SJSA1 (cell line): ENCODE data around the gene TMEM163. TPM values are rescaled to one million over a fixed set of nuclear protein-coding genes. Genes with fewer than 3 reads are reported as not detected.
"Not testable (repeated sequence)": the region's sequence is repeated elsewhere in the genome, so short reads cannot be mapped to it uniquely, and the experiment has no call there.

Experiments
- DNase-seq, 2 experiments: peaks; one replicate each; pipeline ENCODE4 v3.0.0-alpha.2; 2015 to 2020; ENCODE audit warnings: low spot score in 2 of 2, low read depth in 1 of 2
- H3K27ac ChIP-seq: fragments of 250-450 bp; sonication (Bioruptor Pico); 2 replicates; pipeline ENCODE4 v1.5.1; 2020; ENCODE audit warnings: mild to moderate bottlenecking, moderate library complexity
- H3K27me3 ChIP-seq: fragments of 250-450 bp; sonication (Bioruptor Pico); replicated peaks from 2 replicates; pipeline ENCODE4 v1.5.1; 2020; ENCODE audit warnings: mild to moderate bottlenecking, moderate library complexity
- H3K36me3 ChIP-seq: fragments of 250-450 bp; sonication (Bioruptor Pico); 2 replicates; pipeline ENCODE4 v1.5.1; 2020; ENCODE audit warnings: mild to moderate bottlenecking
- H3K4me1 ChIP-seq: fragments of 250-450 bp; sonication (Bioruptor Pico); replicated peaks from 2 replicates; pipeline ENCODE4 v1.6.1; 2021; ENCODE audit warnings: mild to moderate bottlenecking
- H3K4me3 ChIP-seq: fragments of 250-450 bp; sonication (Bioruptor Pico); 2 replicates; pipeline ENCODE4 v1.5.1; 2020; ENCODE audit warnings: mild to moderate bottlenecking
- H3K9me3 ChIP-seq: fragments of 250-450 bp; sonication (Bioruptor Pico); replicated peaks from 2 replicates; pipeline ENCODE4 v1.5.1; 2020; ENCODE audit warnings: mild to moderate bottlenecking
- total RNA-seq: library from RNA; depleted of rRNA; stranded (reverse); fragments of >200 nt; shearing (Covaris generic); gene quantifications from 2 replicates; pipeline ENCODE4 v1.2.3, GENCODE V29; 2014

Gene TMEM163
- total RNA-seq, 1 experiment from 2014 or later, result not detected

DNA sequence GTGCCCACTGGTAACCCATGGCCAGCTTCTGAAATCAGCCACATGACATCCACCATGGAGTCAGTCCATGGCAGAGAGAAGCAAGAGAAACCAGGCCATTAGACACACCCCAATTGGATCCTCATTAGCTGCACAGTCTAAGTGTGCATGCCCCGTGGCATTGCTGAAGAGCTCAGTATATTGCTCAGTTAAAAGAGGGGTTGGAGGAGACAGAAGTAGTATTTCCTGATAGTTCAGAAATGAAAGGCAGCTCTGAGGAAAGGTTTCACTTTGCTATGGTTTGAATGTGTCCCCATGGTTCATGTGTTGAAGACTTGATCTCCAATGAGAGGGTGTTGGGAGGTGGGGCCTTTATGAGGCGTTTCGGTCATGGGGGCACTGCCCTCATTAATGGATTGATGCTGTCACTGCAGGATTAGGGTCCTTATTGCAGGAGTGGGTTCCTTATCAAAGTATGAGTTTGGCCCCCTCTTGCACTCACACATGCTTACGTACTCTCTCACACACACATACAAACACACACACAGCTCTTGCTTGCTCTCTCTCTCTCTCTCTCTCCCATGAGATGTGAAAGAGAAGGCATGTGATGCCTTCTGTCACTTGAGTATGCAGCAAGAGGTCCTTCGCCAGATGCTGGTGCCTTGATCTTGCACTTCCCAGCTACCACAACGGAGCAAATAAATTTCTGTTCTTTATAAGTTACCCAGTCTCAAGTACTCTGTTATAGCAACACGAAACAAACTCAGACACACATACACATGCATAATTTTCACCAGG, 58.0 kb downstream of the TMEM163 start:
- no peaks in the 10 kb centered on the region for H3K9me3 ChIP-seq
- H3K4me3 ChIP-seq, result no peak overlapping the region
- H3K4me1 ChIP-seq, result no peaks in the 10 kb centered on the region
- H3K36me3 ChIP-seq, result no peaks in the 10 kb centered on the region
- H3K27me3 ChIP-seq, result no peaks in the 10 kb centered on the region; the same call in 1 of the 2 replicates
- H3K27ac ChIP-seq, result no peak overlapping the region
- DNase-seq, result no peak

DNA sequence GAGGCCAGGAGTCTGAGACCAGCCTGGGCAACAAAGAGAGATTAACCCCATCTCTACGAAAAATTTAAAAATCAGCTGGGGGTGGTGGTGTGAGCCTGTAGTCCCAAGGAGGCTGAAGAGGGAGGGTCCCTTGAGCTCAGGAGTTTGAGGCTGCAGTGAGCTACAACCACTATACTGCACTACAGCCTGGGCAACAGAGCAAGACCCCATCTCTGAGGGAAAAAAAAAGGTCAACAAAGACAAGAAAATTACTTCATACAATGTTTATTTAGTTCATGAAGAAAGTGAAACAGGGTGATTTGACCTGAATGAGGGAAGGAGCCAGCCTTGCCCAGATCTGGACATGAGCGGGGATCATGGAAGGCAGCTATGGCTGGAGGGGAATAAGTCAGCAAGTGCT, 59.1 kb downstream of the TMEM163 start:
- Histone ChIP-seq H3K4me3 (no peak overlapping the region), H3K27me3 (no peaks in the 10 kb centered on the region), H3K27ac (no peak overlapping the region), H3K9me3 (no peaks in the 10 kb centered on the region), H3K36me3 (no peaks in the 10 kb centered on the region), H3K4me1 (no peaks in the 10 kb centered on the region)
- DNase-seq, result no peak

DNA sequence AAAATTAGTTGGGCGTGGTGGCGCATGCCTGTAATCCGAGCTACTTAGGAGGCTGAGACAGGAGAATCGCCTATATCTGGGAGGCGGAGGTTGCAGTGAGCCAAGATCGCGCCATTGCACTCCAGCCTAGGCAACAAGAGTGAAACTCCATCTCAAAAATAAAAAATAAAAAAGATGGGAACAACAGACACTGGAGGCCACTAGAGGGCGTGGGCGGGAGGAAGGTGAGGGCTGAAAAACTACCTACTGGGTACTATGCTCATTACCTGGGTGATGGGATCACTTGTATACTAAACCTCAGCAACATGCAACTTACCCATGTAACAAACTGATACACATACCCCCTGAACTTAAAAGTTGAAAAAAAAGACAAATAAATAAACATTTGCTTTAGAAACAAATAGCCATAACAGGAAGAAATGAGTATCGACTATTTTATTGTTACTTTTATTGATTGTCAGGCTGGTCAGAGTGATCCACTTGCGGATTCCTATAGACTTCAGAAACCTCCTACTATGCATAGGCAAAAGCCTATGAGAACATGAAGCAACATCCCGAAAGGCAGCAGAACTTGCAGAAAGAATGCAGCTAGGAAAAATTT, 61.0 kb downstream of the TMEM163 start:
- no peak overlapping the region for H3K27ac ChIP-seq
- no peak overlapping the region for H3K4me3 ChIP-seq
- DNase-seq, result no peak
- no peaks in the 10 kb centered on the region for H3K27me3 ChIP-seq
- no peaks in the 10 kb centered on the region for H3K4me1 ChIP-seq
- no peaks in the 10 kb centered on the region for H3K36me3 ChIP-seq
- no peaks in the 10 kb centered on the region for H3K9me3 ChIP-seq

DNA sequence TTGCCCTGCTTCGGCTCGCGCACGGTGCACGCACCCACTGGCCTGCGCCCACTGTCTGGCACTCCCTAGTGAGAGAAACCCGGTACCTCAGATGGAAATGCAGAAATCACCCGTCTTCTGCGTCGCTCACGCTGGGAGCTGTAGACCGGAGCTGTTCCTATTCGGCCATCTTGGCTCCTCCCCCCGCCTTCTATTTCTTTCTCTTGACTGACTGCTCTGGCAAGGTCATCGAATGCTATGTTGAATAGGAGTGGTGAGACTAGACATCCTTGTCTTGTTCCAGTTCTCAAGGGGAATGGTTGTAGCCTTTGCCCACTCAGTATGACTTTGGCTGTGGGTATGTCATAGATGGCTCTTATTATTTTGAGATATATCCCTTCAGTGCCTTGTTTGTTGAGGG, 62.4 kb downstream of the TMEM163 start:
- not testable (repeated sequence) for DNase-seq, H3K4me1 ChIP-seq, H3K4me3 ChIP-seq

DNA sequence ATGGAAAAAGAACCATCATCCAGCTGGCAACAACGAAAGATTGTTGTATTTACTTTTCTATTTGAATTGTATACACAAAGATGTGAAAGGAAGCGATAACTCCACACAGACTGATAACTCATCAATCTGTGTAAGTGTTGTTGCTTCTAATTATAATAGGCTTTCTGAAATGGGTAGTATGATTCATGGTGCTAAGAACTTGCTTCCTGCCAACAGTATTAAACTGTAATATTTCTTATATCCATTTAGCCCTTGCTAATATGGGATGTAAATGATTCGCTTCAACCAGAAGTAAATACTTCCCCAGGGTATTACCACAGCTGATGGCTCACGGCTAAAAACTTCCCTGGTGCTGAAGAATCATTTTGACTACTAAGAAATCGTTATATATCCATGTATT, 70.2 kb downstream of the TMEM163 start:
- H3K4me3 ChIP-seq, result no peak overlapping the region
- no peak overlapping the region for H3K27ac ChIP-seq
- H3K9me3 ChIP-seq, result no peaks in the 10 kb centered on the region
- H3K4me1 ChIP-seq, result no peaks in the 10 kb centered on the region
- H3K27me3 ChIP-seq, result no peaks in the 10 kb centered on the region
- no peaks in the 10 kb centered on the region for H3K36me3 ChIP-seq
- no peak for DNase-seq

More for the DNA sequence above, 62.4 kb downstream of the TMEM163 start:
- H3K27ac ChIP-seq, H3K36me3 ChIP-seq, H3K27me3 ChIP-seq, H3K9me3 ChIP-seq: not testable (repeated sequence)

DNA sequence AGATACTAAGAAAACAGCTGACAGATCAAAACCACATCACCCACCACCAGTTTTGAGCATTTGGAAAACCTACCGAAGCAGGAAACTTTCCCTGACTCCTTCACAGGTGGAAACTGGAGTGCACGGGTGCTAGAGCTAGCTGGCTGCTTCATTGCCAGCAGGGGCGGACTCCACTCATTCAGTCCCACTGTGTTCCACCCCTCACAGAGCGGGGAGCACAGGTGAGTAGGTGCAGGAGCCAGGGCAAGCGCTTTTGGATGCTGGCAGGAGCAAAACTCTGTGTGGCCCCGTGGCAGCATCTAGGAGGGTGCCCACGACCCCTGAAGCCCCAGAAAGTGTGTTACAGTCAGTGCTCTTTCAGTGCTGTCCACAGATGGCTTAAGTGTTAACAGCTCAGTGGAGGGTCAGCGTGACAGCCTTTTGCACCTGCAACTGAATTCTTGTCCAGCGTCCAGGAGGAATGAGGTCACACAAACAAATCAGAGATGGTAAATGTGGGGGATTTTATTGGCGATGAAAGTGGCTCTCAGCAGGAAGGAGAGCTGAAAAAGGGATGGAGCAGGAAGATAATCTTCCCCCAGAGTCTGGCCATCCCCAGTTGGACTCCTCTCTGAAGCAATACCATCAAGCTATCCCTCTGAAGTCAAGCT, 71.1 kb downstream of the TMEM163 start:
- Histone ChIP-seq H3K27ac (no peak overlapping the region), H3K4me1 (no peaks in the 10 kb centered on the region), H3K9me3 (no peaks in the 10 kb centered on the region), H3K4me3 (no peak overlapping the region), H3K36me3 (no peaks in the 10 kb centered on the region), H3K27me3 (no peaks in the 10 kb centered on the region)
- no peak for DNase-seq

DNA sequence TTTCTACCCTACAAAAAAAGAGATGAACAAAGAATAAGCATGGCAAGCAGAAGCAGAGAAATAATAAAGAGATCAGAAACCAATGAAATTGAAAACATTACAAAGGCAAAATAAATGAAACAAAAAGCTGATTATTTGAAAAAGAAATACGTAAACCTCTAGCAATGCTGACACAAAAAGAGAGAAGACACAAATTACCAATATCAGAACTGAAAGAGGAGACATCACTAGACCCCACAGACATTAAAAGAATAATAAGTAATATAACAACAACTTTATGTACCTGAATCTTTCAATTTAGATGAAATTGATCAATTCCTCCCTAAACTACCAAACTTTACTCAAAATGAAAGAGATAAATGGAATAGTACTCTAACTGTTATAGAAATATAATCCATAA, 75.9 kb downstream of the TMEM163 start:
- H3K4me3 ChIP-seq, result no peak overlapping the region
- no peaks in the 10 kb centered on the region for H3K27me3 ChIP-seq
- no peaks in the 10 kb centered on the region for H3K9me3 ChIP-seq
- H3K36me3 ChIP-seq, result no peaks in the 10 kb centered on the region
- H3K27ac ChIP-seq, result no peak overlapping the region
- no peak for DNase-seq
- no peaks in the 10 kb centered on the region for H3K4me1 ChIP-seq

DNA sequence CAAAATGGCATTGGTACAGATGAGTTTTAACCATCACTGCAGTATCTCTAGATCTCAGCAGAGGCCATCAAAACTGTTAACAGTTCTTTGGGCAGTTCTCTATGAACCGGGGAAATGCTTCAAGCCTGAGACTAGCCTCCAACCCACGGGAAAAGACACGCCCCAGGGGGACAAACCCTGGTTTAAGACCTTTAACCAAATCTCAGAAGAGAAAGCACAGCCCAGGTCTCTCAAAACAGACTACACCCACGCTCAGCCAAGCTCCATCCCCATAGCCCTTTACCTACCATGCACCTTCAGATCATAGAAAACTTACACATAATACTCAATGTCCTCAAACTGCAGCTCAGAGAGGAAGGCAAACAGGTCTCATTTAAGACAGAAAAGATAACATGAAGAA, 78.3 kb downstream of the TMEM163 start:
- Histone ChIP-seq H3K36me3 (no peaks in the 10 kb centered on the region), H3K4me3 (no peak overlapping the region), H3K27me3 (no peaks in the 10 kb centered on the region), H3K9me3 (no peaks in the 10 kb centered on the region), H3K4me1 (no peaks in the 10 kb centered on the region), H3K27ac (no peak overlapping the region)
- no peak for DNase-seq

DNA sequence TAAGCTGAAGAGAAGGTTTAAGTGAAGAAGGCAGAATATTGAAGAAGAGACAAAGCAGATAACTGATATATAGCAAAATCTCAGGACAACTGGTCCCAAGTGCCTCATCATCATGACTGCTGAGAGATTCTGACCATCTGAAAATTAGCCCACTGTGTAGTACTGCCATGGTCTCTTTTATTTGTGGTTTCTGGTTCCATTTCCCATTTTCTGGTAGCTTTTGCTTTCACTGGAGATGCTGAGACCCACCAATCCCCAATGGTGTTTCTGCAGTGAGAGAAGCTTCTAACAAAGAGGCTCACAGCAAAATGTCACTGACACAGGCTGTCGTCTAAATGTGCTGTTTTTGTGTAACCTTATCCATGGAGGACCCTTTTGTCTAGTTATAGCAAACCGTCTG, 79.5 kb downstream of the TMEM163 start:
- Histone ChIP-seq H3K27me3 (no peaks in the 10 kb centered on the region), H3K4me1 (no peaks in the 10 kb centered on the region), H3K27ac (no peak overlapping the region), H3K36me3 (no peaks in the 10 kb centered on the region), H3K9me3 (no peaks in the 10 kb centered on the region), H3K4me3 (no peak overlapping the region)
- no peak for DNase-seq

DNA sequence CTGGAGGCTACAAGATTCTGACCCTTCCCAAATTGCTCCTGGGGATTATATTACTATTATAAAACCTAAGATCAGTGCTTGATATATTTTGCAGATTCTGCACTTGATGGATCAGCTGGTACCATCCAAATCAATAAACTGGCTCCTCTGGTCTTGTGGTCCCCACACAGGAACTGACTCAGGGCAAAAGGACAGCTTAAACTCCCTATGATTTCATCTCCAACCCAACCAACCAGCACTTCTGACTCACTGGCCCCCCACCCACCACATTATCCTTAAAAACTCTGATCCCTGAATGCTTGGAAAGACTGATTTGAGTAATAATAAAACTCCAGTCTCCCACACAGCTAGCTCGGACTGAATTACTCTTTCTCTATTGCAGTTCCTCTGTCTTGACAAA, 82.1 kb downstream of the TMEM163 start:
- DNase-seq, result no peak

DNA sequence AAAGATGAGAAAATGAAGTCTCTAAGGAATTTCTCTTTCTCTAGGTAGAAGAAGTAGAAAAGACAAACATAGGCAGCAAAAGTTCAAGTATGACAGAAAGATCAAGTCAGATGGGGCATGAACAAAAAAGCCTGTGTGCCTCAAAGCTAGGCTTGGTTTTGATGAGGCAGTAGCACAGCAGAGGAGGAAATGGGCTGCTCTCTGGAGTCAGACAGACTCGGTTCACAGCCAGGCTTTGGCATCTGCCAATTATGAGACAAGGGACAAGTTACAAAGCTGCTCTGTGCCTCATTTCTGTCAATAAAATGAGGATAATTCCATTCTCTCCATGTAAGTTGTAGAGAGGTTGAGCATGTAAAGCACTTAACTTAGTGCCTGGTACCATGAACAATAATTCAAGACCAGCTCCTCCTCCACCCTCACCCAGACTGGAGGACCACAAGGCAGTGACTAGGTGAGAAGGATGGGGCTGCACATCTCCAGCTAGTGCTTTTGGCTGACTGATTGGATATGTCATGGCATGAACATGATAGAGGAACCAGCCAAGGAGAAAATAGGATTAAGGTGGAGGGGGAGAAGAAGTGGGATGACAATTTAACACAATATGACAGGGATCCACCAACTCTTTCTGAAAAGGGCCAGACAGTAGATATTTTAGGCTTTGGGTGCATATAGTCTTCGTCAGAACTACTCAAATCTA, 84.6 kb downstream of the TMEM163 start:
- DNase-seq, result no peak
- H3K4me3 ChIP-seq, result no peak overlapping the region
- H3K9me3 ChIP-seq, result no peaks in the 10 kb centered on the region
- H3K27me3 ChIP-seq, result no peaks in the 10 kb centered on the region
- H3K4me1 ChIP-seq, result no peaks in the 10 kb centered on the region
- no peaks in the 10 kb centered on the region for H3K36me3 ChIP-seq
- no peak overlapping the region for H3K27ac ChIP-seq

More for the DNA sequence above, 82.1 kb downstream of the TMEM163 start:
- Histone ChIP-seq H3K9me3 (no peaks in the 10 kb centered on the region), H3K27me3 (no peaks in the 10 kb centered on the region), H3K4me3 (no peak overlapping the region), H3K36me3 (no peaks in the 10 kb centered on the region), H3K27ac (no peak overlapping the region), H3K4me1 (no peaks in the 10 kb centered on the region)

DNA sequence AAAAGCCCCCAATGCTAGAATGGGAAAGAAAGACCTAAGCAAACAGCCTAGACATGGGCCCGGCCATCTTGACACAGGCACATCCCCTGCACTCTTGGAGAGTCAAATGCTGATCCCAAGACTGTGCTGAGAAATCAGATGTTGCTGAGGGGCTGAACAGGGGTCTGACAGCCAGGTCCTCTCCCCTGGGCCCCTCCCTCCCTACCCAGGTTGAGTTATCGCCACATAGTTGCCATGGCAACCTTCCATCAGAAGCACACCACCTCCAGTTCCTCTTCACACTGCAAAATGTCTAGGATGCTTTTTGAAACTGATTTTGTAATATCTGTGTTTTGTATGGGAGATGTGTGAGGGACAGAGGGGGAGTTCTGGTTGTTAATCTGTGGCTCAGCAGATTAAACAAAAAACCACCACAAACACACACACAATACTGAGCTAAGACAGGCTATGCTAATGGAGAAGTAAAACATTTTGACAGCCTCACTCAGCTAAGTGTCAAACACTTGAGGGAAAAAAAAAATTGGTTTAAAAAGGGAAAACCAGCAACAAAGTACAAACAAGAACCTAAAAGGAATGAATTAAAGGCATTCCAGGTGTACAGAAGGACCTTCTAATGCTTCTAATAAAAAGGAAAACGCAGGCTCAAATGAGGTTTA, 88.2 kb downstream of the TMEM163 start:
- DNase-seq, result no peak
- Histone ChIP-seq H3K4me1 (no peaks in the 10 kb centered on the region), H3K36me3 (no peaks in the 10 kb centered on the region), H3K4me3 (no peak overlapping the region), H3K27ac (no peak overlapping the region), H3K27me3 (no peaks in the 10 kb centered on the region), H3K9me3 (no peaks in the 10 kb centered on the region)

DNA sequence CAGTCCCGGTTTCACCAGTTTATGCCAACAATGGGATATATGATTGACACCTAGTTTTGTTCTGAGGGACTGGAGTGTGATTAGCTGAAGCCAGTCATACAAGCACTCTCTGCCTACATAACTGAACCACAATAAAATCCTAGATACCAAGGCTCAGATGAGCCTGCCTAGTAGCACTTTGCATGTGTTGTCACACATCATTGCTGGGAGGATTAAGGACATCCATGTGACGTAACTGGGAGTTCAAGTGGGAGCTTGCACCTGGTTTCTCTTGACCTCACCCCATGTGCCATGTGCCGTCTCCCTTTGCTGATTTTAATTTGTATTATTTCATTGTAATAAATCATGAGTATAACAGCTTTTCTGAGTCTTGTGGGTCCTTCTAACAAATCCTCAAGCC, 90.3 kb downstream of the TMEM163 start:
- Histone ChIP-seq H3K9me3 (no peaks in the 10 kb centered on the region), H3K27me3 (no peaks in the 10 kb centered on the region), H3K27ac (no peak overlapping the region), H3K4me3 (no peak overlapping the region), H3K36me3 (no peaks in the 10 kb centered on the region), H3K4me1 (no peaks in the 10 kb centered on the region)
- no peak for DNase-seq
